PFSK-1 (cell line): ENCODE data around the gene KHDC4.

Experiments
- FOXP2 ChIP-seq: optimal IDR thresholded peaks from 2 replicates; pipeline ENCODE3; 2011; ENCODE audit warnings: borderline replicate concordance, control low read depth, inconsistent platforms; ENCODE audit not compliant: insufficient read depth; ENCODE audit errors: extremely low read length, extremely low read depth
- POLR2AphosphoS5 ChIP-seq: IDR thresholded peaks from 2 replicates; pipeline ENCODE4 v1.6.1; 2012; ENCODE audit warnings: low read depth, mild to moderate bottlenecking, control low read depth, low read length, moderate library complexity
- SIN3A ChIP-seq: IDR thresholded peaks from 2 replicates; pipeline ENCODE4 v1.6.1; 2012; ENCODE audit warnings: mild to moderate bottlenecking, low read length, moderate library complexity, borderline replicate concordance; ENCODE audit not compliant: insufficient read depth
- TAF1 ChIP-seq: IDR thresholded peaks from 2 replicates; pipeline ENCODE4 v1.6.1; 2012; ENCODE audit warnings: low read length, control low read depth, borderline replicate concordance; ENCODE audit not compliant: insufficient read depth
- TF ChIP-seq, protein P1 (sequence below), 2 experiments: IDR thresholded peaks; 2 replicates each; pipeline versions ENCODE4 v1.6.1 to v1.8.0; 2011 to 2012; ENCODE audit warnings: low read depth in 2 of 2, low read length in 2 of 2, control low read depth in 1 of 2, inconsistent platforms in 1 of 2, mild to moderate bottlenecking in 1 of 2, moderate library complexity in 1 of 2; ENCODE audit not compliant: insufficient read depth in 1 of 2

Gene KHDC4

DNA sequence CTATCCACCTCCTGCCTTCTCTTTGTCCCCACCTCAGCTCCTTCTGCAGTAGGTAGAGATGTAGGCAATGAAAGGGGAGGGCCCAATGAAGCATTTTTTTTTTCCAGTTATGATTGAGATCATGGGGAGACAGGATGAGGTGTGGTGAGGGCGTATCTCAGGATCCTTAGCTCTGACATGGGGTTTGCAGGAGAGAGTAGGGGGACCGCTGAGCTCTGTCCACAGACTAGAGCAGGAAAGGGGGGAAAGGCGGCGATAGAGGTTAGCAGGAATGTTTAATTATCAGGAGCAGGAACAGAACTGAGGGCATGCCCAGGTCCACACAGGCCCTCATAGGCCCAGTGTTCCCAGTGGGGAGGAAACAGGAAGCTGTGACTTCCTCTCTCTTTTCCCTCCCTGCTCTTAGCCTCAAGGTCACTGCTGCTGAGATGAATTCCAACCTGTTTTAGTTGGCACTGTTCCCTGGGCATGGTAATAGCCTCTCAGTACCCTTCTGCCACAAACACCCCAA is 6.3 kb upstream of the KHDC4 start:
- TF ChIP-seq POLR2AphosphoS5 = no peak
- TF ChIP-seq TAF1 = no peak
- TF ChIP-seq SIN3A = no peak
- TF ChIP-seq, protein P1, sequence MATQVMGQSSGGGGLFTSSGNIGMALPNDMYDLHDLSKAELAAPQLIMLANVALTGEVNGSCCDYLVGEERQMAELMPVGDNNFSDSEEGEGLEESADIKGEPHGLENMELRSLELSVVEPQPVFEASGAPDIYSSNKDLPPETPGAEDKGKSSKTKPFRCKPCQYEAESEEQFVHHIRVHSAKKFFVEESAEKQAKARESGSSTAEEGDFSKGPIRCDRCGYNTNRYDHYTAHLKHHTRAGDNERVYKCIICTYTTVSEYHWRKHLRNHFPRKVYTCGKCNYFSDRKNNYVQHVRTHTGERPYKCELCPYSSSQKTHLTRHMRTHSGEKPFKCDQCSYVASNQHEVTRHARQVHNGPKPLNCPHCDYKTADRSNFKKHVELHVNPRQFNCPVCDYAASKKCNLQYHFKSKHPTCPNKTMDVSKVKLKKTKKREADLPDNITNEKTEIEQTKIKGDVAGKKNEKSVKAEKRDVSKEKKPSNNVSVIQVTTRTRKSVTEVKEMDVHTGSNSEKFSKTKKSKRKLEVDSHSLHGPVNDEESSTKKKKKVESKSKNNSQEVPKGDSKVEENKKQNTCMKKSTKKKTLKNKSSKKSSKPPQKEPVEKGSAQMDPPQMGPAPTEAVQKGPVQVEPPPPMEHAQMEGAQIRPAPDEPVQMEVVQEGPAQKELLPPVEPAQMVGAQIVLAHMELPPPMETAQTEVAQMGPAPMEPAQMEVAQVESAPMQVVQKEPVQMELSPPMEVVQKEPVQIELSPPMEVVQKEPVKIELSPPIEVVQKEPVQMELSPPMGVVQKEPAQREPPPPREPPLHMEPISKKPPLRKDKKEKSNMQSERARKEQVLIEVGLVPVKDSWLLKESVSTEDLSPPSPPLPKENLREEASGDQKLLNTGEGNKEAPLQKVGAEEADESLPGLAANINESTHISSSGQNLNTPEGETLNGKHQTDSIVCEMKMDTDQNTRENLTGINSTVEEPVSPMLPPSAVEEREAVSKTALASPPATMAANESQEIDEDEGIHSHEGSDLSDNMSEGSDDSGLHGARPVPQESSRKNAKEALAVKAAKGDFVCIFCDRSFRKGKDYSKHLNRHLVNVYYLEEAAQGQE (IDR thresholded peaks at IDR 0.05; ENCODE audit: insufficient read depth in 1 of 2, low read depth in 2 of 2, low read length in 2 of 2) = no peak
- no peak for TF ChIP-seq FOXP2

DNA sequence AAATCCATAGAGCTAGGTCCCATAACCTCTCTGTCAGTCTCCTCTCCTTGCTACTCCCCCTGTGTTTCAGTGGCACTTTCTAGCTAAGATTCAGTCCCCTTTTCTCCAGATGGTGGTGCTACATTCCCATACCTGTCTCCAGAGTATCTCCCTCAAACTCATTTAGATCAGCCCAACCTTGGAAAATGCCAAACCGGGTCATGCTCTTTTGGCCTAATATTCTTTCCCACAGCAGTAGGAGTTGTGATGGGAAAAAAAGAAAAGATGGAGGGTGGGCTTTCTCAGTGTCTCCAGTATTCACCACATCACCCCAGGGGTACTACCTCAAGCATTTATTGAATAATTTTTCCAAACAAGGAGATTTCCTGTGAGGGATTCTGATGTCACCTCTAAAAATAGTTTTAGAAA is 4.0 kb upstream of the KHDC4 start:
- TF ChIP-seq SIN3A (no peak), TAF1 (no peak), POLR2AphosphoS5 (no peak), FOXP2 (no peak)
- TF ChIP-seq, protein P1 (IDR thresholded peaks at IDR 0.05; ENCODE audit: insufficient read depth in 1 of 2, low read depth in 2 of 2, low read length in 2 of 2) = no peak

DNA sequence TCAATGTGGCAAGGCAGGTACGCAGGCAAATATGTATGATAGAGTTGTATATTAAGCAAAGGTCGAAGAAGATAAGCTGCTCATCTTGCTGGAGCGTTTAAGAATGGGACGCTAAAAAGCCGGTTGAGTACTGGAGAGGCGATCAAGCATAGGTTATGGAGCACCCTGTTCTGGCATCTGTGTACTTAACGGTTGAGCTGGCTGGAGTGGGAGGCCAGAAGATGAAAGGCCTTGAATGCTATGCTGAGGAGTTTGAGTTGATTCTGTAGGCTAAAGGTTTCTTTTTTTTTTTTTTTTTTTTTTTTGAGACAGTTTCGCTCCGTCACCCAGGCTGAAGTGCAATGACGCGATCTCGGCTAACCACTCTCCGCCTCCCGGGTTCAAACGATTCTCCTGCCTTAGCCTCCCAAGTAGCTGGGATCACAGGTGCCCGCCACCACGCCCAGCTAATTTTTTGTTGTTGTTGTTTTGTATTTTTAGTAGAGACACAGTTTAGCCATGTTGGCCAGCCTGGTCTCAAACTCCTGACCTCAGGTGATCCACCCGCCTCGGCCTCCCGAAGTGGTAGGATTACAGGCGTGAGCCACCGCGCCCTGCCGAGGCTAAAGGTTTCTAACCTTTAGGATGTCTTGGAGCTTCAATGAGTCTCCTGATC is 850 bp upstream of the KHDC4 start:
- TF ChIP-seq FOXP2 = no peak
- no peak for TF ChIP-seq TAF1
- TF ChIP-seq, protein P1 (IDR thresholded peaks at IDR 0.05; ENCODE audit: insufficient read depth in 1 of 2, low read depth in 2 of 2, low read length in 2 of 2) = no peak
- no peak for TF ChIP-seq POLR2AphosphoS5
- TF ChIP-seq SIN3A = no peak

DNA sequence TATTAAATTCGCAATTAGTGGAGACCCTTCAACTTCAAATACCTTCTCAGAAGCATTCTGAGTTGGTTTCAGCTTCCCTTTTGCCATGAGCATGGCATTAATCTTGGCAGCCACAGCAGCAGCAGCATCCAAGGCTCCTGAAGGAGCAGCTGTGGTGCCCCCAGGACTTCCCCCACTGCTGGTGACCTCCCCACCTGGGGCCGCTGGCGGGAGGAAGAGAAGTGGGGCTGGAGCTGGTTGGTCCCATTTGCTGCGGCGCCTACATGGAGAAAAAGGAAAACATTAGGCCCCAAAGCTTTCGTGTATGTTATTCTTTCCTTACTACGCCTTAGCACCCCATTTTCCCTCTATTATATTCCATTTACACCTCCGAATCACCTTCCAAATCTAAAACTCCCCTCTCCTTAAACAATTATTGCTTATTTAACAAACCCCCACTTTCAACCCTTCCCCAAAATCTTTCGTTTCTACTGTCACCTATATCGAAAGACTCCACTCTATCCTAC is 569 bp downstream of the KHDC4 start:
- TF ChIP-seq POLR2AphosphoS5 = no peak
- TF ChIP-seq TAF1 = no peak
- TF ChIP-seq SIN3A = no peak
- no peak for TF ChIP-seq FOXP2
- TF ChIP-seq, protein P1 (IDR thresholded peaks at IDR 0.05; ENCODE audit: insufficient read depth in 1 of 2, low read depth in 2 of 2, low read length in 2 of 2) = no peak
